Measurements from ENCODE around the gene SARS1.

DNA sequence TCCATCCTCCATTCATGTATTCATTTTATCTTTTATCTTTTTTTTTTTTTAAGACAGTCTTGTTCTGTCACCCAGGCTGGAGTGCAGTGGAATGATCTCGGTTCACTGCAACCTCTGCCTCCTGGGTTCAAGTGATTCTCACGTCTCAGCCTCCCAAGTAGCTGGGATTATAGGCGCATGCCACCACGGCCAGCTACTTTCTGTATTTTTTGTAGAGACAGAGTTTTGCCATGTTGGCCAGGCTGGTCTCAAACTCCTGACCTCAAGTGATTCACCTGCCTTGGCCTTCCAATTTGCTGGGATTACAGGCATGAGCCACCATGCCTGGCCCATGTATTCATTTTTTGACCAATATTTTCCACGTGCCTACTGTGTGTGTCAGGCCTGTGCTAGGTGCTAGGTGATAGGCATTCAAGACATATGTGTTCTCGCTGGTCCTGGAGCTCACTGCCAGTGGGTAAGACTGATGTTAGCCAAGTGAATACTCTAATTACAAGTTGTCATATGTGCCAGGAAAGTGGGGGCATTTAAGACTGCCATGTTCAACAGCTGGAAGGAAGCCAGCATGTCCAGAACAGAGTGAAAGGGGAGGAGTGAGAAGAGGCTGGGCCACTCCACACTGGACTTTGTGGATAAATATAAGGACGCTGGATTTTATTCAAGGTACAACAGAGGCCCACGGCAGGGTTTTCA, 30.3 kb downstream of the SARS1 start:
- TF ChIP-seq, protein P1, sequence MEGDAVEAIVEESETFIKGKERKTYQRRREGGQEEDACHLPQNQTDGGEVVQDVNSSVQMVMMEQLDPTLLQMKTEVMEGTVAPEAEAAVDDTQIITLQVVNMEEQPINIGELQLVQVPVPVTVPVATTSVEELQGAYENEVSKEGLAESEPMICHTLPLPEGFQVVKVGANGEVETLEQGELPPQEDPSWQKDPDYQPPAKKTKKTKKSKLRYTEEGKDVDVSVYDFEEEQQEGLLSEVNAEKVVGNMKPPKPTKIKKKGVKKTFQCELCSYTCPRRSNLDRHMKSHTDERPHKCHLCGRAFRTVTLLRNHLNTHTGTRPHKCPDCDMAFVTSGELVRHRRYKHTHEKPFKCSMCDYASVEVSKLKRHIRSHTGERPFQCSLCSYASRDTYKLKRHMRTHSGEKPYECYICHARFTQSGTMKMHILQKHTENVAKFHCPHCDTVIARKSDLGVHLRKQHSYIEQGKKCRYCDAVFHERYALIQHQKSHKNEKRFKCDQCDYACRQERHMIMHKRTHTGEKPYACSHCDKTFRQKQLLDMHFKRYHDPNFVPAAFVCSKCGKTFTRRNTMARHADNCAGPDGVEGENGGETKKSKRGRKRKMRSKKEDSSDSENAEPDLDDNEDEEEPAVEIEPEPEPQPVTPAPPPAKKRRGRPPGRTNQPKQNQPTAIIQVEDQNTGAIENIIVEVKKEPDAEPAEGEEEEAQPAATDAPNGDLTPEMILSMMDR (conservative IDR thresholded peaks at IDR 0.05 in 1 of 2, IDR thresholded peaks at IDR 0.05 in 1 of 2; ENCODE audit: low read depth in 1 of 2, low read length in 2 of 2), result no peak
- no peak for TF ChIP-seq EZH2 (IDR thresholded peaks at IDR 0.05; ENCODE audit: low read length, missing control alignments)
